Stimulated activated CD4-positive, alpha-beta T cell treated with anti-CD3 and anti-CD28 coated beads, Interleukin-2, amount 100 ng/mL, for 48 hours (primary cell): ENCODE results near the gene DIRAS1.

Experiments
- DNase-seq, 2 donors: peaks; one replicate each; pipeline ENCODE4 v3.0.0-alpha.2; 2020

The DIRAS1 gene

GRCh38 chr19:2754659-2755447 is 33.7 kb upstream of the DIRAS1 start:
- DNase-seq: no peak

GRCh38 chr19:2751438-2751830 is 30.3 kb upstream of the DIRAS1 start:
- DNase-seq: no peak

GRCh38 chr19:2750808-2751437 is 29.8 kb upstream of the DIRAS1 start:
- no peak for DNase-seq

DNA sequence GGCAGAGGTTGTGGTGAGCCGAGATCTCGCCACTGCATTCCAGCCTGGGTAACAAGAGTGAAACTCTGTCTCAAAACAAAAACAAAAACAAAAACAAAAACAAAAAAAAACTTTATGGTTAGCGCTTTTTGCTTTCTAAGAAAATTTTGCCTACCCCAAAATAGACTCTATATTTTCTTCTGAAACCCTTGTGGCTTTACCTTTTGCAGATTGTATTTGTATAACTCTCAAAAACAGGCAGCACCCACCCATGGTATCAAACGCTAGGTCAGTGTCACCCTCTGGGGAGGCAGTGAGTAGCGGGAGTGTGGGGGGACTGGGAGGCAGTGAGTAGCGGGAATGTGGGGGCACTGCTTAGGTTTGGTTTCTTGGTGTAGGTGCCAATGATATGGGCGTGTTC is 26.2 kb upstream of the DIRAS1 start:
- DNase-seq: no peak

DNA sequence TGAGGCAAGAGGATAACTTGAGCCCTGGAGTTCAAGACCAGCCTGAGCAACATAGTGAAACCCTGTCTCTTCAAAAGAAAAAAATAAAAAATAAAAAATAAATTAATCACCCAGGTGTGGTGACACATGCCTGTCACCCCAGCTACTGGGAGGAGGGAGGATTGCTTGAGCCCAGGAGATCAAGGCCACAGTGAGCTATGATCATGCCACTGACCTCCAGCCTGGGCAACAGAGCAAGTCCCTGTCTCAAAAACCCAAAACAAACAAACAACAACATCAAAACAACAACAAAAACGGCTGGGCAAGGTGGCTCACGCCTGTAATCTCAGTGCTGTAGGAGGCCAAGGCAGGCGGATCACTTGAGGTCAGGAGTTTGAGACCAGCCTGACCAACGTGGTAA is 22.9 kb upstream of the DIRAS1 start:
- DNase-seq: no peak

GRCh38 chr19:2743099-2743498 is 21.9 kb upstream of the DIRAS1 start:
- no peak for DNase-seq

GRCh38 chr19:2740314-2740656 is 19.1 kb upstream of the DIRAS1 start:
- no peak for DNase-seq

GRCh38 chr19:2739602-2740313 is 18.6 kb upstream of the DIRAS1 start, which contains the start of gene SLC39A3:
Gene SLC39A3, minus strand, starts transcription at chr19:2740017. Its CDS starts 2,760 bp downstream, at chr19:2737257.
- peak; percentile 100 for DNase-seq

DNA sequence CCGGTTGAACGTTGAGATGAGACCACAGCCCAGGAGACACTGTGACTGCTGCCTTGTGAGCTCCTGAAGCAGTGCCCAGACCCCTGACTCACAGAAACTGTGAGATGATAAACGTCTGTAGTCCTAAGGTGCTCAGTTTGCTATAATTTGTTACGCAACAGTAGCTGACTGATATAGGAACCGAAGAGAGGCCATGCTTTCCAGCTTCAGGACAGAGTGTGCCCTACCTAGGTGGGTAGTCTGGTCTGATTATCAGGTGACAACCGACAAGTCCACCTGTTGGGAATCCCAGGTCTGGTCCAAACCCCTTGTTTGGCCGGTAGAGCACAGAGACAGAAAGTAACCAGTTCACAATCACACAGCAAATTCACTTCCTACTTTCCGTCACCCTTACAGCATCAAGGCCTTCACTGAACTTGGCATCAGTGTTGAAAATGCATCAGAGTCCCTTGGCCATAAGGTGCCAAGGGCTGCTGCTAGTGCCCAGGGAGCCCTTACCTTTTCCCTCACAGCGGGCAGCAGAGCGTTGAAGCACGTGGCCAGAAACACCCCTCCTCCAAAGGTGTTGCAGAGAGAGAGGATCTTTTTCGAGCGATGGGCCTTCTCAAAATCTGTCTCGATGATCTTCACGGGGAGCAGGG is 15.5 kb upstream of the DIRAS1 start:
- no peak for DNase-seq

DNA sequence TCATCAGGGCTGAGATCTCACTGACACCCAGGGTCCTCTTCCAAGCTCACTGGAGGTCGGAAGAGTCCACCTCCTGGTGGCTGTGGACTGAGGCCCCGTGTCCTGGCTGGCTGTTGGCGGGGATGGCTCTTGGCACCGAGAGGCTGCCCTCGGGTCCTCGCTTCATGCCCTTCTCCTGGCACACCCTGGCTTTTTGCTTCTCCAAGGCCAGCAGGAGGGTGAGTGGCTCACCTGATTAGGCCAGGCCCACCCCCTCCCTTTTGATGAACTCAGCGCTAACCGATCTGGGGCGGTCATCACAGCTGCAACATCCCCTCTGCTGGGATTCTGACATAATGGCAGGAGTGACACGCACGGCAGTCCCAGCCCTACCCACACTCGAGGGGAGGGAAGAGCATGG is 14.2 kb upstream of the DIRAS1 start:
- no peak for DNase-seq

DNA sequence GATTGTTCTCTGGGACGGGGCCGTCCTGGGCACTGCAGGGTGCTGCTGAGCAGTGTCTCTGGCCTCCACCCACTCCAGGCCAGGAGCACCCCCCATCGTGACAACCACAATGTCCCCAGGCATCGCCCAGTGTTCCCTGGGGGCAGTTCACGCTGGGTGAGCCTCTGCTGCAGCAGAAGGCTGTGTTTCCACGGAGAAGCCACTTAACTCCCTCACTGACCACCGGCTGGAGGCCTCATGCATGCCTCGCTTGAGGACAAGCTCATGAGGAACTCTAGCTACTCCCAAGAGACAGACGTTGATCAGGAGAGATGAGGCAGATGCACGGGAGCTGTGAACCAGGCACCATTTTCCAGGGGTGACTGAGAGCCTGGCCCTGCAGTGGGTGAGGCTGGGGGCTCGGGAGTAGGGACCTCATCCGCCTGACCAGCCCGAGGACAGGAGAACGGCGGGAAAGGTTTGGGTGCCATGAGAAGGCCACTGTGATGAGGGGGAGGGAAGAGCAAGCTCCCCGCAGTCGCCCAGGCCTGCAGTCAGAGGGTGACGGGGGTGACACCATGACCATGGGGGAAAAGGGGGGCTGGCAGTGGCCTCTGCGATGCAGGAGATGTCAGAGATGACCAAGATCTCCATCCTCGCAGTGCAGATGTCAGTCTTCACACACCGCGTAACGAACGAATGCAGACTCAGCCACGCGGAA is 13.6 kb upstream of the DIRAS1 start:
- DNase-seq: no peak

DNA sequence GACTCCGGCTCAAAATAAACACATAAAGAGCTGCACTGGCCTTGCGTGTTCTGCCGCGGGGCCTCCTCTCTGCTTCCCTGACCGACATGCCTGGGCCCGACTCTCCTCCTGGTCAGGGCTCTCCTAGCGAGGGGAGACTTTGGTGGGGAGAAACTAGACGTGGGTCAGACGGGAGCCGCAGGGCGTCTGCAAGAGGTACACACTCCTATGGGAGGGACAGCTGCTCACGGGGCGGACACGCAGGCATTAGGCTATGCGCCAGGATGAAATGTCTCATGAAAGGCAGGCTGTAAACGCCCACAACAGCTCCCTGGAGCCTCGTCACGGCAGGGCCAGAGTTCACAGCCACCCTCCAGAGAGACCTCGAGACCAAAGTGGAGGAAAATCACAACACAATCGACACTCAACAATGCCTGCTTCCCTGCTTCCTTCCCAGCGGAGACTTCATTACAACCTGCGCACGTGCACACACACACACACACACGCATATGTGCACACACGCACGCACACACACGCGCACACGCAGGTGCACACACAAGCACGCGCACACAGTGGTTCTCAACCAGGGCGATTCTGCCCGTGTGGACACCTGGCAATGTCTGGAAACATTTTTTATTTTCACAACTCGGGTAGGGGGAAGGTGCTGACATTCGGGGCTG is 12.9 kb upstream of the DIRAS1 start:
- no peak for DNase-seq

GRCh38 chr19:2732883-2733282 is 11.7 kb upstream of the DIRAS1 start:
- no peak for DNase-seq

- DNase-seq: no peak
Measured at GRCh38 chr19:2732157-2732725, 11.1 kb upstream of the DIRAS1 start.

- DNase-seq: no peak
Measured at GRCh38 chr19:2731181-2731995, 10.2 kb upstream of the DIRAS1 start.

GRCh38 chr19:2729943-2730818 is 9.0 kb upstream of the DIRAS1 start:
- no peak for DNase-seq

DNA sequence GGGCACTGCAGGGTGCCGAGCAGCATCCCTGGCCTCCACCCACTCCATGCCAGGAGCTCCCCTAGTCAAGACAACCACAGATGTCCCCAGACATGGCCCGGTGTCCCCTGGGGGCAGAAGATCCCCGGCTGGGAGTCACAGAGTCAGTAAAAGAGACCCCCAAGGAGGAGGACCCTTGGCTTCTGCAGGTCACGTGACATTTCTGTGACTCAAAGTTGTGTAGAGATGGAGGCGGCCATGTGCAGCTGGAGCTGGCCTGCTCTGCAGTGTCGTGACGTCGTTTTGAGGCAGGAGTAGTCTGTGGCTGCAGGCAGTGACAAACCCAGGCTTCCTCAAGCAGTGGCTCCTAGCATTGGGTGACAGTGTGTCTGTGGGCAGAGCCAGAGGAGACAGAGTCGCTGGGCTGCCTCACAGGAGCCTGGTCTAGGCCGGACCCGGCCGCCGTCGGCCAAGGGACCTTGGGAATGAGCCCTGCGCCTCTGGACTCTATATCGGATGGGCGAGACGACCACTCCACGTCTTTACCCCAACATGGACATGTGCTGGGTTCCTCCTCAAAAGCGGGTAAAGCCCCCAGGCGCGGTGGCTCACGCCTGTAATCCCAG is 7.7 kb upstream of the DIRAS1 start:
- DNase-seq: no peak

DNA sequence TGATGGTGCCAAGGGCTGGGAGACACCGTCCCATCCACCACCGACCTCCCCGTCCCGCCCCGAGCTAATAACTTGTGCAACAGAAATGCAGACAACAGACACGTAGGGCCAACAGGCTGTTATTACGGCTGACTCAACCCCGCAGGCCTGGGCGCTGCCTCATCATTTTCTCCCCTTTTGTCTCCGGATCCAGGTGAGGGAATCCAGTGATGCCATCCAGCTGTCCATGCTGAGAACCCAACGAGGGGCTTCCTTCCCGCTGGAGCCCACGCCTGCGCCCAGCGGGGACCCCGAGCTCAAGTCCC is 6.4 kb upstream of the DIRAS1 start:
- DNase-seq: no peak

- no peak for DNase-seq
Measured at GRCh38 chr19:2726904-2727639, 5.9 kb upstream of the DIRAS1 start.
